GM12878 (cell line): ENCODE measurements around the gene NUDT22. TPM values are rescaled to one million over a fixed set of nuclear protein-coding genes. Genes with fewer than 3 reads are reported as not detected.

ENCODE experiments used
- ATAC-seq: fragments of 200-7000 bp; cut with Tn5 transposase; 3 replicates; pipeline ENCODE4 v1.9.1; 2020; ENCODE audit warnings: mild to moderate bottlenecking, moderate library complexity
- BruUV-seq: library from RNA; stranded (reverse); fragments of 400-500 nt; replicated peaks from 2 replicates; lab custom pipeline; 2021; lab: Mats Ljungman, UMichigan
- CTCF ChIA-PET: fragments of 300-600 bp; sonication (Branson Sonifier 250); formaldehyde crosslinking; extraction: SDS; loops from one replicate; lab custom pipeline; 2021; ENCODE audit warnings: inconsistent platforms; lab: Yijun Ruan, JAX
- POLR2A ChIA-PET: fragments of 350-600 bp; formaldehyde crosslinking; extraction: SDS; loops from one replicate; lab custom pipeline; 2021; ENCODE audit warnings: inconsistent platforms; lab: Charles Lee
- RAD21 ChIA-PET: fragments of 300-600 bp; sonication (Branson Sonifier 250); formaldehyde crosslinking; loops from one replicate; lab custom pipeline; 2023; ENCODE audit warnings: antibody characterized with exemption; ENCODE audit not compliant: unreplicated experiment; lab: Charles Lee
- SMC1A ChIA-PET: fragments of 300-600 bp; sonication (Branson Sonifier 250); formaldehyde crosslinking; loops from one replicate; lab custom pipeline; 2023; ENCODE audit not compliant: unreplicated experiment, uncharacterized antibody; lab: Charles Lee
- DNase-seq: peaks from one replicate; pipeline ENCODE4 v3.0.0-alpha.2; 2011; ENCODE audit warnings: low read depth, low spot score
- FAIRE-seq: peaks from 3 replicates; lab custom pipeline; 2011; peaks lifted over from hg19 to GRCh38; lab: Jason Lieb, UNC
- H2AFZ ChIP-seq: 2 replicates; pipeline ENCODE4 v1.6.0; 2011; ENCODE audit warnings: low read depth, low read length, control low read depth; ENCODE audit not compliant: control insufficient read depth
- H3K27ac ChIP-seq: 2 replicates; pipeline ENCODE4 v1.5.1; 2011; ENCODE audit warnings: control low read depth; ENCODE audit not compliant: control insufficient read depth, insufficient read depth
- H3K27me3 ChIP-seq, 2 experiments: replicated peaks in 1 of 2; 2 replicates each; pipeline versions ENCODE4 v1.6.0 to v1.6.1; 2011; ENCODE audit warnings: low read length in 1 of 2; ENCODE audit not compliant: control insufficient read depth in 2 of 2, insufficient read depth in 2 of 2
- H3K36me3 ChIP-seq, 2 experiments: 2 replicates each; pipeline ENCODE4 v1.5.1; 2011; ENCODE audit warnings: low read length in 1 of 2; ENCODE audit not compliant: control insufficient read depth in 2 of 2, insufficient read depth in 2 of 2
- H3K4me1 ChIP-seq: 2 replicates; pipeline ENCODE4 v1.6.1; 2011; ENCODE audit warnings: mild to moderate bottlenecking, low read length, moderate library complexity, mixed read lengths; ENCODE audit not compliant: control insufficient read depth, insufficient read depth
- H3K4me2 ChIP-seq: 2 replicates; pipeline ENCODE4 v1.6.0; 2011; ENCODE audit warnings: control low read depth; ENCODE audit not compliant: control insufficient read depth, insufficient read depth
- H3K4me3 ChIP-seq: fragments of 200-600 bp; sonication (generic); 2 replicates; pipeline ENCODE4 v1.5.1; 2016
- H3K79me2 ChIP-seq: 2 replicates; pipeline ENCODE4 v1.6.0; 2011; ENCODE audit warnings: low read length; ENCODE audit not compliant: control insufficient read depth, insufficient read depth
- H3K9ac ChIP-seq: 2 replicates; pipeline ENCODE4 v1.8.0; 2011; ENCODE audit warnings: low read length, control low read depth, mixed read lengths; ENCODE audit not compliant: control insufficient read depth, insufficient read depth
- H3K9me3 ChIP-seq: replicated peaks from 3 replicates; pipeline ENCODE4 v1.5.1; 2011; ENCODE audit warnings: mild to moderate bottlenecking, low read length; ENCODE audit not compliant: control insufficient read depth, insufficient read depth
- H4K20me1 ChIP-seq: 2 replicates; pipeline ENCODE4 v1.6.0; 2011; ENCODE audit not compliant: control insufficient read depth, insufficient read depth
- BACH1 ChIP-seq: fragments of 450-650 bp; IDR thresholded peaks from 2 replicates; pipeline ENCODE4 v1.6.1; 2017; ENCODE audit warnings: mild to moderate bottlenecking, borderline replicate concordance
- BHLHE40 ChIP-seq, 2 experiments: fragments of 450-650 bp in 1 of 2; IDR thresholded peaks; 2 replicates each; pipeline ENCODE4 v1.6.1; 2011 to 2017; ENCODE audit warnings: low read depth in 2 of 2, borderline replicate concordance in 1 of 2, improper control_type of control experiment in 1 of 2, low read length in 1 of 2, mild to moderate bottlenecking in 1 of 2
- ETV6 ChIP-seq, 2 experiments: fragments of 450-650 bp in 1 of 2; IDR thresholded peaks in 1 of 2; conservative IDR thresholded peaks in 1 of 2; 2 replicates each; pipeline ENCODE4 v1.6.1; 2014; ENCODE audit warnings: antibody characterized with exemption in 1 of 2, borderline replicate concordance in 1 of 2, low read depth in 1 of 2, mild to moderate bottlenecking in 1 of 2, moderate library complexity in 1 of 2
- HDGF ChIP-seq: fragments of 450-650 bp; IDR thresholded peaks from 2 replicates; pipeline ENCODE4 v1.6.1; 2016; ENCODE audit warnings: antibody characterized with exemption
- SMAD5 ChIP-seq: IDR thresholded peaks from 2 replicates; pipeline ENCODE4 v1.6.1; 2016; ENCODE audit warnings: antibody characterized with exemption, low read depth
- SUPT20H ChIP-seq: IDR thresholded peaks from 2 replicates; pipeline ENCODE4 v1.6.1; 2011; ENCODE audit warnings: low read depth, mild to moderate bottlenecking, low read length, moderate library complexity, borderline replicate concordance; ENCODE audit not compliant: control insufficient read depth
- SUZ12 ChIP-seq: fragments of 200-600 bp; sonication (generic); IDR thresholded peaks from one replicate; pipeline ENCODE4 v1.6.1; 2018; ENCODE audit warnings: antibody characterized with exemption, mild to moderate bottlenecking; ENCODE audit not compliant: unreplicated experiment
- ZNF24 ChIP-seq: fragments of 450-650 bp; IDR thresholded peaks from 2 replicates; pipeline ENCODE4 v1.6.1; 2017; ENCODE audit warnings: antibody characterized with exemption, mild to moderate bottlenecking
- ZZZ3 ChIP-seq: IDR thresholded peaks from 2 replicates; pipeline ENCODE4 v1.6.1; 2011; ENCODE audit warnings: low read depth; ENCODE audit not compliant: control insufficient read depth, insufficient read length
- WGBS: methylation state at CpG from one replicate; pipeline ENCODE4 v1.1.6; 2016; ENCODE audit warnings: low lambda C conversion rate; ENCODE audit not compliant: insufficient replicate concordance, insufficient coverage; ENCODE audit errors: missing lambda C conversion rate; 5-methylcytosine and 5-hydroxymethylcytosine counted together
- in situ Hi-C: fragments of 300-500 bp; cut with MboI; formaldehyde crosslinking; loops from 9 replicates; pipeline ENCODE4 v1.14.3; 2018; ENCODE audit warnings: mixed read lengths
- intact Hi-C: fragments of 100-400 bp; cut with micrococcal nuclease; formaldehyde crosslinking; loops from one replicate; pipeline ENCODE4 v1.14.2; 2022; ENCODE audit not compliant: unreplicated experiment
- polyA plus RNA-seq, 11 experiments: library from polyadenylated mRNA; depleted of rRNA in 4 of 11; unstranded in 6 of 11; stranded (reverse) in 5 of 11; fragments of >200 nt; fragmentation: Nextera tagmentation in 4 of 11; fragmentation: Illumina TruSeq in 1 of 11; extraction: Ambion mirVana in 4 of 11; extraction: Trizol in 1 of 11; gene quantifications; 1 replicate in 1 of 11; 2 replicates in 10 of 11; pipeline versions ENCODE4 v1.2.1 to v1.2.3, GENCODE V29; 2011 to 2016; ENCODE audit warnings: inconsistent platforms in 2 of 11, missing spikeins in 2 of 11, low read depth in 1 of 11
- total RNA-seq, 4 experiments: library from RNA; depleted of rRNA in 3 of 4; stranded (reverse); fragments of >200 nt in 3 of 4; fragmentation: Illumina TruSeq in 1 of 4; extraction: Trizol in 1 of 4; gene quantifications; 2 replicates each; pipeline versions ENCODE4 v1.2.1 to v1.2.3, GENCODE V29; 2013 to 2021
- TF ChIP-seq, protein P1 (sequence below): fragments of 450-650 bp; IDR thresholded peaks from 2 replicates; pipeline ENCODE4 v1.6.1; 2016; ENCODE audit warnings: mild to moderate bottlenecking
- TF ChIP-seq, protein P2 (sequence below): IDR thresholded peaks from 2 replicates; pipeline ENCODE4 v1.6.1; 2012; ENCODE audit warnings: low read depth, low read length, improper control_type of control experiment
- TF ChIP-seq, protein P3 (sequence below): fragments of 450-650 bp; IDR thresholded peaks from 2 replicates; pipeline ENCODE4 v1.6.1; 2017; ENCODE audit warnings: mild to moderate bottlenecking, moderate library complexity
- TF ChIP-seq, protein P4 (sequence below): fragments of 450-650 bp; formaldehyde crosslinking; IDR thresholded peaks from 2 replicates; pipeline ENCODE4 v1.5.0; 2022; ENCODE audit warnings: mild to moderate bottlenecking, missing genetic modification characterization

NUDT22 gene
- total and polyA plus RNA-seq, 10 of the 15 experiments (the other 5 are each of a cell fraction or from before 2014, with no cell fraction given) = 6.7 to 115 (median 64.7) TPM

DNA sequence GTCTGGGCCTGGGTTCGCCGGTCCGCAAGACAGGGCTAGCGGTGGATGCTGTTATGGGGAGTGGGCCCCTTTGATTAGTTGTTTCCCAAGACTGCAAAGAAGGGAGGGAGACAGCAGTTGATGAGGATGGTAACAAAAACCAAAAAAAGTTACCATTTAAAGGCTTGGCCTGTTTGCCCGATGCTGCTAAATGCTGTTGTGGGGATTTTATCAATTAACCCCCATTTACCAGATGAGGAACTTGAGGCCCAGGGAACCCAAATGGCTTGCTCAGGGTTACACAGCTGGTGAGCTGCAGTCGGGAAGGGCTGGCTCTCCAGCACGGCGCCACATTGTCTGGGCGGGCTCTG is 3.4 kb upstream of the NUDT22 start:
- POLR2A ChIA-PET = interaction anchor here (1.4 to 9.7 kb wide), 4 partner anchors 12 to 21 kb away, joined by 5 to 85 read pairs (median 41); partner anchors contain the start of genes FERMT3, FKBP2 and PPP1R14B
- TF ChIP-seq, protein P1, sequence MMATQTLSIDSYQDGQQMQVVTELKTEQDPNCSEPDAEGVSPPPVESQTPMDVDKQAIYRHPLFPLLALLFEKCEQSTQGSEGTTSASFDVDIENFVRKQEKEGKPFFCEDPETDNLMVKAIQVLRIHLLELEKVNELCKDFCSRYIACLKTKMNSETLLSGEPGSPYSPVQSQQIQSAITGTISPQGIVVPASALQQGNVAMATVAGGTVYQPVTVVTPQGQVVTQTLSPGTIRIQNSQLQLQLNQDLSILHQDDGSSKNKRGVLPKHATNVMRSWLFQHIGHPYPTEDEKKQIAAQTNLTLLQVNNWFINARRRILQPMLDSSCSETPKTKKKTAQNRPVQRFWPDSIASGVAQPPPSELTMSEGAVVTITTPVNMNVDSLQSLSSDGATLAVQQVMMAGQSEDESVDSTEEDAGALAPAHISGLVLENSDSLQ = no peak
- TF ChIP-seq, protein P2, sequence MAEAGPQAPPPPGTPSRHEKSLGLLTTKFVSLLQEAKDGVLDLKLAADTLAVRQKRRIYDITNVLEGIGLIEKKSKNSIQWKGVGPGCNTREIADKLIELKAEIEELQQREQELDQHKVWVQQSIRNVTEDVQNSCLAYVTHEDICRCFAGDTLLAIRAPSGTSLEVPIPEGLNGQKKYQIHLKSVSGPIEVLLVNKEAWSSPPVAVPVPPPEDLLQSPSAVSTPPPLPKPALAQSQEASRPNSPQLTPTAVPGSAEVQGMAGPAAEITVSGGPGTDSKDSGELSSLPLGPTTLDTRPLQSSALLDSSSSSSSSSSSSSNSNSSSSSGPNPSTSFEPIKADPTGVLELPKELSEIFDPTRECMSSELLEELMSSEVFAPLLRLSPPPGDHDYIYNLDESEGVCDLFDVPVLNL = no peak
- TF ChIP-seq ZZZ3 (no peak), SUZ12 (no peak), ZNF24 (no peak), HDGF (no peak), ETV6 (conservative IDR thresholded peaks at IDR 0.05 in 1 of 2, IDR thresholded peaks at IDR 0.05 in 1 of 2; ENCODE audit: borderline replicate concordance in 1 of 2, low read depth in 1 of 2) (no peak), SUPT20H (no peak), BHLHE40 (IDR thresholded peaks at IDR 0.05; ENCODE audit: borderline replicate concordance in 1 of 2, low read depth in 2 of 2, low read length in 1 of 2) (no peak), BACH1 (no peak), SMAD5 (no peak)
- TF ChIP-seq, protein P3, sequence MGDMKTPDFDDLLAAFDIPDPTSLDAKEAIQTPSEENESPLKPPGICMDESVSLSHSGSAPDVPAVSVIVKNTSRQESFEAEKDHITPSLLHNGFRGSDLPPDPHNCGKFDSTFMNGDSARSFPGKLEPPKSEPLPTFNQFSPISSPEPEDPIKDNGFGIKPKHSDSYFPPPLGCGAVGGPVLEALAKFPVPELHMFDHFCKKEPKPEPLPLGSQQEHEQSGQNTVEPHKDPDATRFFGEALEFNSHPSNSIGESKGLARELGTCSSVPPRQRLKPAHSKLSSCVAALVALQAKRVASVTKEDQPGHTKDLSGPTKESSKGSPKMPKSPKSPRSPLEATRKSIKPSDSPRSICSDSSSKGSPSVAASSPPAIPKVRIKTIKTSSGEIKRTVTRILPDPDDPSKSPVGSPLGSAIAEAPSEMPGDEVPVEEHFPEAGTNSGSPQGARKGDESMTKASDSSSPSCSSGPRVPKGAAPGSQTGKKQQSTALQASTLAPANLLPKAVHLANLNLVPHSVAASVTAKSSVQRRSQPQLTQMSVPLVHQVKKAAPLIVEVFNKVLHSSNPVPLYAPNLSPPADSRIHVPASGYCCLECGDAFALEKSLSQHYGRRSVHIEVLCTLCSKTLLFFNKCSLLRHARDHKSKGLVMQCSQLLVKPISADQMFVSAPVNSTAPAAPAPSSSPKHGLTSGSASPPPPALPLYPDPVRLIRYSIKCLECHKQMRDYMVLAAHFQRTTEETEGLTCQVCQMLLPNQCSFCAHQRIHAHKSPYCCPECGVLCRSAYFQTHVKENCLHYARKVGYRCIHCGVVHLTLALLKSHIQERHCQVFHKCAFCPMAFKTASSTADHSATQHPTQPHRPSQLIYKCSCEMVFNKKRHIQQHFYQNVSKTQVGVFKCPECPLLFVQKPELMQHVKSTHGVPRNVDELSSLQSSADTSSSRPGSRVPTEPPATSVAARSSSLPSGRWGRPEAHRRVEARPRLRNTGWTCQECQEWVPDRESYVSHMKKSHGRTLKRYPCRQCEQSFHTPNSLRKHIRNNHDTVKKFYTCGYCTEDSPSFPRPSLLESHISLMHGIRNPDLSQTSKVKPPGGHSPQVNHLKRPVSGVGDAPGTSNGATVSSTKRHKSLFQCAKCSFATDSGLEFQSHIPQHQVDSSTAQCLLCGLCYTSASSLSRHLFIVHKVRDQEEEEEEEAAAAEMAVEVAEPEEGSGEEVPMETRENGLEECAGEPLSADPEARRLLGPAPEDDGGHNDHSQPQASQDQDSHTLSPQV = no peak
- TF ChIP-seq, protein P4, sequence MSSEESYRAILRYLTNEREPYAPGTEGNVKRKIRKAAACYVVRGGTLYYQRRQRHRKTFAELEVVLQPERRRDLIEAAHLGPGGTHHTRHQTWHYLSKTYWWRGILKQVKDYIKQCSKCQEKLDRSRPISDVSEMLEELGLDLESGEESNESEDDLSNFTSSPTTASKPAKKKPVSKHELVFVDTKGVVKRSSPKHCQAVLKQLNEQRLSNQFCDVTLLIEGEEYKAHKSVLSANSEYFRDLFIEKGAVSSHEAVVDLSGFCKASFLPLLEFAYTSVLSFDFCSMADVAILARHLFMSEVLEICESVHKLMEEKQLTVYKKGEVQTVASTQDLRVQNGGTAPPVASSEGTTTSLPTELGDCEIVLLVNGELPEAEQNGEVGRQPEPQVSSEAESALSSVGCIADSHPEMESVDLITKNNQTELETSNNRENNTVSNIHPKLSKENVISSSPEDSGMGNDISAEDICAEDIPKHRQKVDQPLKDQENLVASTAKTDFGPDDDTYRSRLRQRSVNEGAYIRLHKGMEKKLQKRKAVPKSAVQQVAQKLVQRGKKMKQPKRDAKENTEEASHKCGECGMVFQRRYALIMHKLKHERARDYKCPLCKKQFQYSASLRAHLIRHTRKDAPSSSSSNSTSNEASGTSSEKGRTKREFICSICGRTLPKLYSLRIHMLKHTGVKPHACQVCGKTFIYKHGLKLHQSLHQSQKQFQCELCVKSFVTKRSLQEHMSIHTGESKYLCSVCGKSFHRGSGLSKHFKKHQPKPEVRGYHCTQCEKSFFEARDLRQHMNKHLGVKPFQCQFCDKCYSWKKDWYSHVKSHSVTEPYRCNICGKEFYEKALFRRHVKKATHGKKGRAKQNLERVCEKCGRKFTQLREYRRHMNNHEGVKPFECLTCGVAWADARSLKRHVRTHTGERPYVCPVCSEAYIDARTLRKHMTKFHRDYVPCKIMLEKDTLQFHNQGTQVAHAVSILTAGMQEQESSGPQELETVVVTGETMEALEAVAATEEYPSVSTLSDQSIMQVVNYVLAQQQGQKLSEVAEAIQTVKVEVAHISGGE (CRISPR knock-in tag) = no peak
- Histone ChIP-seq H3K9me3 (no peaks in the 10 kb centered on the region), H2AFZ (no peak overlapping the region), H3K4me3 (no peak overlapping the region), H3K79me2 (peaks cover 29% of the 10 kb centered on the region), H4K20me1 (no peaks in the 10 kb centered on the region), H3K27me3 (no peaks in the 10 kb centered on the region), H3K4me1 (peaks cover 6% of the 10 kb centered on the region), H3K27ac (no peak overlapping the region), H3K9ac (no peak overlapping the region), H3K36me3 (peaks cover 24 to 27% of the 10 kb centered on the region in 2 experiments), H3K4me2 (no peak overlapping the region)
- intact Hi-C loops (no loop called here), in situ Hi-C loops (no loop called here)
- CTCF ChIA-PET = no interaction called here
- ATAC-seq (no peak), DNase-seq (no peak), FAIRE-seq (no peak)
- SMC1A ChIA-PET = interaction anchor here (5.4 kb wide), 1 partner anchor 16 kb away, joined by 56 read pairs; the partner anchor contains the start of gene FERMT3
- no TSS peak for BruUV-seq
- WGBS = 76% methylated on average over 9 of the region's 9 CpGs
- RAD21 ChIA-PET = interaction anchor here (1.6 kb wide), 1 partner anchor 18 kb away, joined by 5 read pairs; no protein-coding TSS in a partner anchor
